K562 (cell line): ENCODE results near the gene DGKZ. TPM values are rescaled to one million over a fixed set of nuclear protein-coding genes. Genes with fewer than 3 reads are reported as not detected.

Experiments used
- ADNP ChIP-seq: fragments of 200-800 bp; sonication (Bioruptor generic); IDR thresholded peaks from 2 replicates; pipeline ENCODE4 v1.6.1; 2016; ENCODE audit warnings: missing genetic modification characterization, missing compliant biosample characterization
- BCL6 ChIP-seq: fragments of 250-450 bp; sonication (Bioruptor Pico); IDR thresholded peaks from 2 replicates; pipeline ENCODE4 v1.4.0; 2020
- CEBPZ ChIP-seq: fragments of 150-350 bp; IDR thresholded peaks from 2 replicates; pipeline ENCODE4 v1.6.1; 2014; ENCODE audit warnings: low read depth, mild to moderate bottlenecking, low read length, borderline replicate concordance
- GATA2 ChIP-seq: sonication (generic); formaldehyde crosslinking; IDR thresholded peaks from 2 replicates; pipeline ENCODE4 v1.4.0; 2020; ENCODE audit warnings: mild to moderate bottlenecking, missing genetic modification reagents
- IFI16 ChIP-seq: fragments of 250-450 bp; sonication (Bioruptor Pico); IDR thresholded peaks from 2 replicates; pipeline ENCODE4 v2.1.2; 2022; ENCODE audit warnings: mild to moderate bottlenecking, inconsistent platforms
- KAT7 ChIP-seq: sonication (generic); formaldehyde crosslinking; IDR thresholded peaks from 2 replicates; pipeline ENCODE4 v1.8.0; 2022; ENCODE audit warnings: missing genetic modification reagents, mild to moderate bottlenecking, borderline replicate concordance
- MTA1 ChIP-seq: fragments of 450-650 bp; IDR thresholded peaks from 2 replicates; pipeline ENCODE4 v1.6.1; 2017; ENCODE audit warnings: borderline replicate concordance
- NELFE ChIP-seq: IDR thresholded peaks from 2 replicates; pipeline ENCODE4 v1.6.1; 2011; ENCODE audit warnings: mild to moderate bottlenecking; ENCODE audit not compliant: insufficient read depth, insufficient read length
- PBX2 ChIP-seq, 2 experiments: IDR thresholded peaks in 1 of 2; conservative IDR thresholded peaks in 1 of 2; 2 replicates each; pipeline ENCODE4 v1.6.1; 2016; ENCODE audit warnings: low read depth in 2 of 2, mild to moderate bottlenecking in 1 of 2, missing compliant biosample characterization in 1 of 2, missing genetic modification characterization in 1 of 2, moderate library complexity in 1 of 2
- PHF20 ChIP-seq: fragments of 450-650 bp; IDR thresholded peaks from 2 replicates; pipeline ENCODE4 v1.6.1; 2018; ENCODE audit not compliant: partially characterized antibody
- POLR2AphosphoS5 ChIP-seq: IDR thresholded peaks from 2 replicates; pipeline ENCODE4 v1.6.1; 2011; ENCODE audit warnings: mild to moderate bottlenecking, low read depth, low read length, moderate library complexity; ENCODE audit not compliant: control insufficient read depth, insufficient read depth
- PPARD ChIP-seq: fragments of 250-450 bp; sonication (Bioruptor Pico); IDR thresholded peaks from 2 replicates; pipeline ENCODE4 v1.8.0; 2022; ENCODE audit warnings: inconsistent platforms, mild to moderate bottlenecking, moderate library complexity
- SNIP1 ChIP-seq: fragments of 450-650 bp; IDR thresholded peaks from 2 replicates; pipeline ENCODE4 v1.7.1; 2017; ENCODE audit warnings: low read depth, mild to moderate bottlenecking
- SRF ChIP-seq, 2 experiments: fragments of 250-450, 450-650 bp in 1 of 2; sonication (Bioruptor Pico) in 1 of 2; sonication (generic) in 1 of 2; formaldehyde crosslinking; IDR thresholded peaks; 2 replicates each; pipeline versions ENCODE4 v1.5.0 to v1.5.1; 2020 to 2022; ENCODE audit warnings: mild to moderate bottlenecking in 1 of 2, missing genetic modification reagents in 1 of 2
- SRSF3 ChIP-seq: fragments of 200-400 bp; formaldehyde crosslinking; IDR thresholded peaks from 2 replicates; pipeline ENCODE4 v1.6.1; 2016; ENCODE audit warnings: mild to moderate bottlenecking, low read length, moderate library complexity; ENCODE audit not compliant: insufficient read depth
- ZBED1 ChIP-seq: IDR thresholded peaks from 2 replicates; pipeline ENCODE4 v1.6.1; 2014
- ZNF239 ChIP-seq: fragments of 250-450 bp; sonication (Bioruptor Pico); IDR thresholded peaks from 2 replicates; pipeline ENCODE4 v1.4.0; 2020; ENCODE audit warnings: mild to moderate bottlenecking
- polyA plus RNA-seq, 8 experiments: library from polyadenylated mRNA; depleted of rRNA in 4 of 8; stranded (reverse) in 5 of 8; unstranded in 3 of 8; fragments of >200 nt; fragmentation: Nextera tagmentation in 2 of 8; fragmentation: Illumina TruSeq in 1 of 8; extraction: Ambion mirVana in 2 of 8; extraction: Trizol in 1 of 8; gene quantifications; 2 replicates each; pipeline versions ENCODE4 v1.2.1 to v1.2.3, GENCODE V29; 2011 to 2014; ENCODE audit warnings: inconsistent platforms in 1 of 8, missing spikeins in 1 of 8
- total RNA-seq, 7 experiments: library from RNA; depleted of rRNA in 6 of 7; stranded (reverse); fragments of >200 nt in 6 of 7; fragmentation: Illumina TruSeq in 2 of 7; extraction: Trizol in 2 of 7; gene quantifications; 2 replicates each; pipeline versions ENCODE4 v1.2.1 to v1.2.3, GENCODE V29; 2011 to 2021; ENCODE audit warnings: low replicate concordance in 1 of 7
- TF ChIP-seq, protein P1 (sequence below): fragments of 450-650 bp; IDR thresholded peaks from one replicate; pipeline ENCODE4 v1.6.1; 2018; ENCODE audit warnings: mild to moderate bottlenecking, moderate library complexity; ENCODE audit not compliant: partially characterized antibody
- TF ChIP-seq, protein P2 (sequence below), 2 experiments: fragments of 450-650 bp in 1 of 2; sonication (generic) in 1 of 2; formaldehyde crosslinking in 1 of 2; IDR thresholded peaks in 1 of 2; conservative IDR thresholded peaks in 1 of 2; 2 replicates each; pipeline versions ENCODE4 v1.6.1 to v1.8.1; 2016 to 2023; ENCODE audit warnings: mild to moderate bottlenecking in 2 of 2, moderate library complexity in 2 of 2, inconsistent platforms in 1 of 2, missing genetic modification reagents in 1 of 2

DGKZ gene
- total and polyA plus RNA-seq, 9 of the 15 experiments (the other 6 are each of a cell fraction or from before 2014, with no cell fraction given) = 0.51 to 100 (median 44.2) TPM

- TF ChIP-seq, protein P1, sequence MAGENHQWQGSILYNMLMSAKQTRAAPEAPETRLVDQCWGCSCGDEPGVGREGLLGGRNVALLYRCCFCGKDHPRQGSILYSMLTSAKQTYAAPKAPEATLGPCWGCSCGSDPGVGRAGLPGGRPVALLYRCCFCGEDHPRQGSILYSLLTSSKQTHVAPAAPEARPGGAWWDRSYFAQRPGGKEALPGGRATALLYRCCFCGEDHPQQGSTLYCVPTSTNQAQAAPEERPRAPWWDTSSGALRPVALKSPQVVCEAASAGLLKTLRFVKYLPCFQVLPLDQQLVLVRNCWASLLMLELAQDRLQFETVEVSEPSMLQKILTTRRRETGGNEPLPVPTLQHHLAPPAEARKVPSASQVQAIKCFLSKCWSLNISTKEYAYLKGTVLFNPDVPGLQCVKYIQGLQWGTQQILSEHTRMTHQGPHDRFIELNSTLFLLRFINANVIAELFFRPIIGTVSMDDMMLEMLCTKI = no peak
- TF ChIP-seq CEBPZ = no peak
- TF ChIP-seq, protein P2, sequence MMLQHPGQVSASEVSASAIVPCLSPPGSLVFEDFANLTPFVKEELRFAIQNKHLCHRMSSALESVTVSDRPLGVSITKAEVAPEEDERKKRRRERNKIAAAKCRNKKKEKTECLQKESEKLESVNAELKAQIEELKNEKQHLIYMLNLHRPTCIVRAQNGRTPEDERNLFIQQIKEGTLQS (IDR thresholded peaks at IDR 0.05) = peak; percentile 65
- TF ChIP-seq, protein P2 (CRISPR knock-in tag; conservative IDR thresholded peaks at IDR 0.05) = no peak
- TF ChIP-seq IFI16 (CRISPR knock-in tag) = no peak
- no peak for TF ChIP-seq ADNP (tag)
- TF ChIP-seq NELFE = no peak
- TF ChIP-seq GATA2 (CRISPR knock-in tag) = no peak
- no peak; the same call in 1 of the 2 replicates for TF ChIP-seq POLR2AphosphoS5
- TF ChIP-seq SRSF3 = no peak
- TF ChIP-seq ZNF239 (CRISPR knock-in tag) = no peak
- no peak for TF ChIP-seq SRF (CRISPR knock-in tag; IDR thresholded peaks at IDR 0.05)
- TF ChIP-seq SNIP1 = no peak
- TF ChIP-seq PPARD (CRISPR knock-in tag) = no peak
- TF ChIP-seq ZBED1 = no peak
- TF ChIP-seq PBX2 (CRISPR knock-in tag; IDR thresholded peaks at IDR 0.05; ENCODE audit: low read depth) = no peak
- peak; percentile 63 for TF ChIP-seq PBX2 (tag; conservative IDR thresholded peaks at IDR 0.05; ENCODE audit: low read depth)
- no peak for TF ChIP-seq PHF20
- no peak for TF ChIP-seq KAT7 (CRISPR knock-in tag)
- no peak for TF ChIP-seq BCL6 (CRISPR knock-in tag)
- no peak for TF ChIP-seq MTA1
These were observed 33.2 kb downstream of the DGKZ start (continued) for GRCh38 chr11:46380340-46381047.
